Left ventricle myocardium superior (tissue), 1 donor: ENCODE measurements around the gene XKR3. TPM values are rescaled to one million over a fixed set of nuclear protein-coding genes. Genes with fewer than 3 reads are reported as not detected.
"Not testable (repeated sequence)": the region's sequence is repeated elsewhere in the genome, so short reads cannot be mapped to it uniquely, and the experiment has no call there.

Source experiments
- ATAC-seq: fragments of 200-7000 bp; cut with Tn5 transposase; one replicate; pipeline ENCODE4 v1.9.1; 2020; ENCODE audit warnings: mild to moderate bottlenecking, moderate library complexity
- DNase-seq: peaks from one replicate; pipeline ENCODE4 v3.0.0-alpha.2; 2020
- intact Hi-C: fragments of 100-400 bp; cut with micrococcal nuclease; formaldehyde crosslinking; loops from one replicate; pipeline ENCODE4 v1.11.0; 2022
- total RNA-seq: library from RNA; stranded (reverse); fragmentation: NEBNext Ultra II Directional; extraction: Animal tissue kit (Norgen Biotek cat#: 25700); gene quantifications from one replicate; pipeline ENCODE4 v1.2.1, GENCODE V29; 2021
- donor health status: DM: no; HTN: yes; CAD: no; lungs with severe emphysema.

XKR3 gene
- total RNA-seq, 1 donor from 2014 or later = not detected

- DNase-seq, intact Hi-C loops, ATAC-seq: not testable (repeated sequence)
Measured at GRCh38 chr22:16767927-16768326, 57.3 kb downstream of the XKR3 start.

- intact Hi-C loops = not testable (repeated sequence)
Measured at GRCh38 chr22:16762224-16762623, 63.0 kb downstream of the XKR3 start.

GRCh38 chr22:16760416-16760815 lies 64.8 kb downstream of the XKR3 start:
- ATAC-seq, DNase-seq, intact Hi-C loops: not testable (repeated sequence)

More at GRCh38 chr22:16762224-16762623, 63.0 kb downstream of the XKR3 start:
- ATAC-seq, DNase-seq: not testable (repeated sequence)

- intact Hi-C loops, ATAC-seq, DNase-seq: not testable (repeated sequence)
Measured at GRCh38 chr22:16749282-16749681, 75.9 kb downstream of the XKR3 start.

- intact Hi-C loops, ATAC-seq, DNase-seq: not testable (repeated sequence)
Measured at GRCh38 chr22:16748160-16748929, 76.9 kb downstream of the XKR3 start.

GRCh38 chr22:16747266-16748159 lies 77.7 kb downstream of the XKR3 start:
- ATAC-seq, intact Hi-C loops, DNase-seq: not testable (repeated sequence)

- intact Hi-C loops, DNase-seq, ATAC-seq: not testable (repeated sequence)
Measured at GRCh38 chr22:16734271-16734670, 90.9 kb downstream of the XKR3 start.

Other genes starting within 250 kb of the XKR3 start
- not detected for gene CCT8L2, start 232.6 kb downstream of the XKR3 start, total RNA-seq
- not detected for gene GAB4, start 182.8 kb upstream of the XKR3 start, total RNA-seq